ENCODE measurements around the gene CCDC178.

DNA sequence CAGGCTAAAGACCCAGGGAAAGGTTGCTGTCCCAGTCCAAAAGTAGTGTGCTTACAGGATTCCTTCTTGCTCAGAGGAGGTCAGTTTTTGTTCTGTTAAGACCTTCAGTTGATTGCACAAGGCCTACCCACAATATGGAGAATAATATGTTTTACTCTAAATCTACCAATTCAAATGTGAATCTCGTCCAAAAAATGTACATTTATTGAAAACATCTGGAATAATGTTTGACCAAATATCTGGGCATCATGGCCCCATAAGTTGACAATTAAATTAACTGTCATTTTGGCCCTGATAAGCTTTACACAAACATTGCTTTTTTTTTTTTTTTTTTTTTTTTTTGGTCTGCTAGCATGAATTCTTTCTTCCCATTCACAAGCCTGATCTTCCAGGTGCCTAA lies 109.8 kb downstream of the CCDC178 start:
- TF ChIP-seq TAF1 (IDR thresholded peaks at IDR 0.05; ENCODE audit: borderline replicate concordance, insufficient read depth, low read length) (no peak), POLR2AphosphoS5 (IDR thresholded peaks at IDR 0.05; ENCODE audit: low read depth, low read length) (no peak), SIN3A (IDR thresholded peaks at IDR 0.05; ENCODE audit: borderline replicate concordance, insufficient read depth, low read length) (no peak), FOXP2 (optimal IDR thresholded peaks at IDR 0.05; ENCODE audit: borderline replicate concordance, extremely low read depth, extremely low read length, insufficient read depth) (no peak)
- TF ChIP-seq, protein P1, sequence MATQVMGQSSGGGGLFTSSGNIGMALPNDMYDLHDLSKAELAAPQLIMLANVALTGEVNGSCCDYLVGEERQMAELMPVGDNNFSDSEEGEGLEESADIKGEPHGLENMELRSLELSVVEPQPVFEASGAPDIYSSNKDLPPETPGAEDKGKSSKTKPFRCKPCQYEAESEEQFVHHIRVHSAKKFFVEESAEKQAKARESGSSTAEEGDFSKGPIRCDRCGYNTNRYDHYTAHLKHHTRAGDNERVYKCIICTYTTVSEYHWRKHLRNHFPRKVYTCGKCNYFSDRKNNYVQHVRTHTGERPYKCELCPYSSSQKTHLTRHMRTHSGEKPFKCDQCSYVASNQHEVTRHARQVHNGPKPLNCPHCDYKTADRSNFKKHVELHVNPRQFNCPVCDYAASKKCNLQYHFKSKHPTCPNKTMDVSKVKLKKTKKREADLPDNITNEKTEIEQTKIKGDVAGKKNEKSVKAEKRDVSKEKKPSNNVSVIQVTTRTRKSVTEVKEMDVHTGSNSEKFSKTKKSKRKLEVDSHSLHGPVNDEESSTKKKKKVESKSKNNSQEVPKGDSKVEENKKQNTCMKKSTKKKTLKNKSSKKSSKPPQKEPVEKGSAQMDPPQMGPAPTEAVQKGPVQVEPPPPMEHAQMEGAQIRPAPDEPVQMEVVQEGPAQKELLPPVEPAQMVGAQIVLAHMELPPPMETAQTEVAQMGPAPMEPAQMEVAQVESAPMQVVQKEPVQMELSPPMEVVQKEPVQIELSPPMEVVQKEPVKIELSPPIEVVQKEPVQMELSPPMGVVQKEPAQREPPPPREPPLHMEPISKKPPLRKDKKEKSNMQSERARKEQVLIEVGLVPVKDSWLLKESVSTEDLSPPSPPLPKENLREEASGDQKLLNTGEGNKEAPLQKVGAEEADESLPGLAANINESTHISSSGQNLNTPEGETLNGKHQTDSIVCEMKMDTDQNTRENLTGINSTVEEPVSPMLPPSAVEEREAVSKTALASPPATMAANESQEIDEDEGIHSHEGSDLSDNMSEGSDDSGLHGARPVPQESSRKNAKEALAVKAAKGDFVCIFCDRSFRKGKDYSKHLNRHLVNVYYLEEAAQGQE (IDR thresholded peaks at IDR 0.05; ENCODE audit: insufficient read depth in 1 of 2, low read depth in 2 of 2, low read length in 2 of 2): no peak
